ENCODE measurements around the gene PPP2R2B.

PPP2R2B gene

DNA sequence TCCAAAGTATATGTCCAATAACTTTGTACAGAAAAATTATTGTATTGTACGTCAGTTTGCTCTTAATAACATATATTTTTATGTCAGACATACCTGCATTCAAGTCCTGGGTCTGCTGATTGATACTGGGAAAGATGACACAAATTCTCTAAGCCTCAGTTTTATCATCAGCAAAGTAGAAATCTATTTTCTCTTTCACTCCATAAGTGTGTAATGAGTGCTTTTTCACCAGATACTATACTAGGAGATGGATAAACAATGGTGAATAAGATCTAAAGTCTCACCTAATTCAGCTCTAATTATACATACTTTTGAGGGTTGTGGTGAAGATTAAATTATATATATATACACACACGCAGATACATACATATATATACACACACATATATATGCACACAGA, 12.3 kb downstream of the PPP2R2B start:
- Histone ChIP-seq H3K9me3 (no peaks in the 10 kb centered on the region), H3K4me1 (ENCODE audit: control insufficient read depth in 1 of 2, insufficient read depth in 1 of 2, low read depth in 1 of 2, low read length in 1 of 2) (no peaks in the 10 kb centered on the region), H3K27me3 (no peaks in the 10 kb centered on the region), H3K27ac (no peak overlapping the region), H3K4me3 (ENCODE audit: low read depth in 1 of 2, low read length in 1 of 2) (no peak overlapping the region), H3K36me3 (no peaks in the 10 kb centered on the region)
- TF ChIP-seq, protein P1, sequence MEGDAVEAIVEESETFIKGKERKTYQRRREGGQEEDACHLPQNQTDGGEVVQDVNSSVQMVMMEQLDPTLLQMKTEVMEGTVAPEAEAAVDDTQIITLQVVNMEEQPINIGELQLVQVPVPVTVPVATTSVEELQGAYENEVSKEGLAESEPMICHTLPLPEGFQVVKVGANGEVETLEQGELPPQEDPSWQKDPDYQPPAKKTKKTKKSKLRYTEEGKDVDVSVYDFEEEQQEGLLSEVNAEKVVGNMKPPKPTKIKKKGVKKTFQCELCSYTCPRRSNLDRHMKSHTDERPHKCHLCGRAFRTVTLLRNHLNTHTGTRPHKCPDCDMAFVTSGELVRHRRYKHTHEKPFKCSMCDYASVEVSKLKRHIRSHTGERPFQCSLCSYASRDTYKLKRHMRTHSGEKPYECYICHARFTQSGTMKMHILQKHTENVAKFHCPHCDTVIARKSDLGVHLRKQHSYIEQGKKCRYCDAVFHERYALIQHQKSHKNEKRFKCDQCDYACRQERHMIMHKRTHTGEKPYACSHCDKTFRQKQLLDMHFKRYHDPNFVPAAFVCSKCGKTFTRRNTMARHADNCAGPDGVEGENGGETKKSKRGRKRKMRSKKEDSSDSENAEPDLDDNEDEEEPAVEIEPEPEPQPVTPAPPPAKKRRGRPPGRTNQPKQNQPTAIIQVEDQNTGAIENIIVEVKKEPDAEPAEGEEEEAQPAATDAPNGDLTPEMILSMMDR (IDR thresholded peaks at IDR 0.05): no peak

DNA sequence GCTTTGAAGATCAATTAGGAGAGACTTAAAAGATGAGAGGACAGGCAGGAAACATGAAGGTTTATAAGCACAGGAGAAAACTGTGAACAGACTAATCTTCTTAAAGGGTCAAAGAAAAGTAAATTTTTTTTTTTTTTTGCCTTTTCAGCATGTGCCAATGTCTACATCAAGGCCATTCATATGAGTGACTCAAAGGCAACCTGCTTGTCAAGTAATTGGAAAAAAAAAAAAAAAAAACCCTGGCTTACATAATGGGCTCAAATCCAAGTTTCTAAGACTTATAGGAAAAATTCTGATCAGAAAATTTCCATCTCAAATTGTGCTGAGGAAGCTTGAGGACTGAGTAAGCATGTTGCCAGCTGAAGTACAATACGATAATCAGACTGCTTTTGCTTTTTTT, 15.9 kb downstream of the PPP2R2B start:
- H3K27me3 ChIP-seq: no peaks in the 10 kb centered on the region
- TF ChIP-seq, protein P1 (IDR thresholded peaks at IDR 0.05): no peak
- no peaks in the 10 kb centered on the region for H3K9me3 ChIP-seq
- H3K36me3 ChIP-seq: no peaks in the 10 kb centered on the region
- H3K27ac ChIP-seq: no peak overlapping the region
- H3K4me3 ChIP-seq (ENCODE audit: low read depth in 1 of 2, low read length in 1 of 2): no peak overlapping the region
- no peaks in the 10 kb centered on the region for H3K4me1 ChIP-seq (ENCODE audit: control insufficient read depth in 1 of 2, insufficient read depth in 1 of 2, low read depth in 1 of 2, low read length in 1 of 2)

DNA sequence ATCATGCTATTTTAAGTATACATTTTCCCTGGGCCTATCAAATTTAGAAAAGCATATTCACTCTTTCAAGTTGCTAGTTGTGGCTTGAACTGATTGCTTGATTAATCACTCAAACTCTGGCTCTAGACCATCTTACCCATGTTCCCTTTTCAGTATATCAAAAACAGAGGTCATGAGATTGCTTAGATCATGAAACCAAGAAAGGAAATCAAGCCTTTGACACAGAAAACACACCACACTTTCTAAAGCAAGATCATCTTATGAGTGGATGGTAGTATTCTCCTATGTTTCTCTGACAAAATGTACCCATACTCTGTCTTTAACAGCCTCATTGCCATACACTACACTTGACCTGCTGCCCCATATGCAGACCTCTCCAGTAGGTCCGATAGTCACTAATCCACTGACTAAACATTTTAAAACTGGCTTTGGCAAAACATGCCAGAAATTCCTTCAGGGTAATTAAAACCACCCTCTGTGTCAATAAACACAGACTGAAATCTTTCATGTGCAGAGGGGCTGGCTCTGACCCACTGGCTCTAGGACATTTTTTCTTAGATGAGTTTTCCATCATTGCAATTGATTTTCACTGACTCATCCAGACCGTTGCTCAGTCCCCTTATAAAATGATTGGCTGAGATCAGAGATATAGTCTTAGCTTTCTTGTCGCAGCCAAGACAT, 18.2 kb downstream of the PPP2R2B start:
- TF ChIP-seq, protein P1 (IDR thresholded peaks at IDR 0.05): no peak
- H3K4me1 ChIP-seq (ENCODE audit: control insufficient read depth in 1 of 2, insufficient read depth in 1 of 2, low read depth in 1 of 2, low read length in 1 of 2): no peaks in the 10 kb centered on the region

DNA sequence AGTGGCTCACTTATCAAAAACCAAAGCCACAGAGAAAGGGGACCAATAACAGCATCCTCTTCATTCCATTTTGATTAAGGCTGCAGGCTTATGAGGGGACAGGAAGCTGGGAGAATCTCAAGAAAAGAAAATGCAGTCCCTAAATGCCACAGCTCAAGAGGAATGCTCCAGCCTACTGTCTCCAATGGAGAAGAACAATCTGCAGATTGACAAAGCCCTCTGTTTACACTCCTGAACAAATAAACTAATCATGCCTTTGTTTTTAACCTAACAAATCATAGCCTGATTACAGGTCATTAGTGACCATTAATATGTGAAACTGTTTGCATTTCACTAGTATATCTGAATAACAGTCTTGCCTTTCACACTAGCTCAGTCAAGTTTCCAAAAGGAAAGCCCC, 26.5 kb downstream of the PPP2R2B start:
- H3K4me1 ChIP-seq (ENCODE audit: control insufficient read depth in 1 of 2, insufficient read depth in 1 of 2, low read depth in 1 of 2, low read length in 1 of 2): no peaks in the 10 kb centered on the region
- no peaks in the 10 kb centered on the region for H3K27me3 ChIP-seq
- H3K9me3 ChIP-seq: no peaks in the 10 kb centered on the region
- TF ChIP-seq, protein P1 (IDR thresholded peaks at IDR 0.05): no peak
- no peaks in the 10 kb centered on the region for H3K36me3 ChIP-seq
- no peak overlapping the region for H3K27ac ChIP-seq
- no peak overlapping the region for H3K4me3 ChIP-seq (ENCODE audit: low read depth in 1 of 2, low read length in 1 of 2)

More for the DNA sequence above, 18.2 kb downstream of the PPP2R2B start:
- no peaks in the 10 kb centered on the region for H3K27me3 ChIP-seq
- H3K27ac ChIP-seq: no peak overlapping the region
- no peaks in the 10 kb centered on the region for H3K36me3 ChIP-seq
- no peaks in the 10 kb centered on the region for H3K9me3 ChIP-seq
- no peak overlapping the region for H3K4me3 ChIP-seq (ENCODE audit: low read depth in 1 of 2, low read length in 1 of 2)

DNA sequence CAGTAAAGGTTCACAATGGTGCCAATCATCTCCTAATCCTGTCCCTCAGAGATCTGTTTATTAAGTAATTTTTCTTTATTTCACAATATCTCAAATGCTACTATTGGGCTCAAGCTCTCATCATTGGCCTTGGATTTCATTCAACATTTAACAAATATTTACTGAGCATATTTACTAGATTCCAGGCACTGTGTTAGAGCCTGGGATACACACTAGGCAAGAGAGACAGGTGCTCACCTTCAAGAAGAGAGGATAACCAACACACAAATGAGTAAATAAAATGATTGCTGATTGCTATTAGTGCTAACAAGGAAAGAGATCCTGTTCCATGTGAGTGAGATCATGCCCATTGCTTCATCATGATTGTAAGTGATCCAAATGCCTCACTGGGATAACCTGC, 27.4 kb downstream of the PPP2R2B start:
- no peak overlapping the region for H3K27ac ChIP-seq
- H3K36me3 ChIP-seq: no peaks in the 10 kb centered on the region
- no peaks in the 10 kb centered on the region for H3K9me3 ChIP-seq
- H3K27me3 ChIP-seq: no peaks in the 10 kb centered on the region
- no peak overlapping the region for H3K4me3 ChIP-seq (ENCODE audit: low read depth in 1 of 2, low read length in 1 of 2)
- H3K4me1 ChIP-seq (ENCODE audit: control insufficient read depth in 1 of 2, insufficient read depth in 1 of 2, low read depth in 1 of 2, low read length in 1 of 2): no peaks in the 10 kb centered on the region
- TF ChIP-seq, protein P1 (IDR thresholded peaks at IDR 0.05): no peak

Data from neutrophil (primary cell).